GM04504 (cell line): Measurements from ENCODE around the gene AP2A2.
"Not testable (repeated sequence)": the region's sequence is repeated elsewhere in the genome, so short reads cannot be mapped to it uniquely, and the experiment has no call there.

ENCODE experiments used
- DNase-seq: peaks from one replicate; pipeline ENCODE4 v3.0.0-alpha.2; 2012; ENCODE audit warnings: low read depth

The AP2A2 gene

GRCh38 chr11:954392-955153, 28.9 kb downstream of the AP2A2 start:
- no peak for DNase-seq

- DNase-seq, result no peak
Observed at GRCh38 chr11:955154-956063, 29.7 kb downstream of the AP2A2 start.

- no peak for DNase-seq
Observed at GRCh38 chr11:957212-957920, 31.7 kb downstream of the AP2A2 start.

- DNase-seq, result no peak
Observed at GRCh38 chr11:958101-958500, 32.4 kb downstream of the AP2A2 start.

GRCh38 chr11:959027-959426, 33.4 kb downstream of the AP2A2 start:
- DNase-seq, result no peak

GRCh38 chr11:959608-960007, 33.9 kb downstream of the AP2A2 start:
- no peak for DNase-seq

- not testable (repeated sequence) for DNase-seq
Observed at GRCh38 chr11:961310-961920, 35.7 kb downstream of the AP2A2 start.

- no peak for DNase-seq
Observed at GRCh38 chr11:961921-962320, 36.3 kb downstream of the AP2A2 start.

GRCh38 chr11:962688-963087, 37.0 kb downstream of the AP2A2 start:
- no peak for DNase-seq

GRCh38 chr11:963852-964251, 38.2 kb downstream of the AP2A2 start:
- no peak for DNase-seq

GRCh38 chr11:965206-965775, 39.6 kb downstream of the AP2A2 start:
- DNase-seq, result no peak

GRCh38 chr11:967995-968751, 42.5 kb downstream of the AP2A2 start:
- no peak for DNase-seq

- no peak for DNase-seq
Observed at GRCh38 chr11:968822-969221, 43.2 kb downstream of the AP2A2 start.

GRCh38 chr11:969651-970205, 44.1 kb downstream of the AP2A2 start:
- DNase-seq, result no peak

GRCh38 chr11:970319-970871, 44.7 kb downstream of the AP2A2 start:
- DNase-seq, result no peak

GRCh38 chr11:971092-971690, 45.5 kb downstream of the AP2A2 start:
- DNase-seq, result no peak

- DNase-seq, result no peak
Observed at GRCh38 chr11:971731-972365, 46.2 kb downstream of the AP2A2 start.

GRCh38 chr11:972523-973211, 47.0 kb downstream of the AP2A2 start:
- no peak for DNase-seq

- no peak for DNase-seq
Observed at GRCh38 chr11:973237-973636, 47.6 kb downstream of the AP2A2 start.
